Measurements from ENCODE around the gene EEA1. TPM values are rescaled to one million over a fixed set of nuclear protein-coding genes. Genes with fewer than 3 reads are reported as not detected.

EEA1 gene
- total RNA-seq, 8 experiments from 2014 or later: 10.6 to 49.2 (median 19.1) TPM

GRCh38 chr12:92928421-92928961 is 604 bp downstream of the EEA1 start:
- Histone ChIP-seq H3K4me1 (replicated peaks in 1 of 2) (peaks cover 8 to 10% of the 10 kb centered on the region in 2 donors), H3K27ac (peak overlapping the region; percentile 89 to 93), H3K4me3 (peak overlapping the region; percentile 42 to 80 (median 73))
- in situ Hi-C loops (cut with MboI; ENCODE audit: low pct_unique_long_range_greater_than_20kb in 2 of 9, low sequenced_read_pairs in 9 of 9, unreplicated experiment in 9 of 9): no loop called here
- ATAC-seq (replicated peaks in 6 of 8): peak; percentile 1 to 39 (median 9)
- 0% methylated on average over 1 to 2 of the region's 49 CpGs; no CpG with 5 or more reads in 6 of the 10 experiments for WGBS, 10 experiments

- 0 to 12% (median 2%) methylated on average over 1 to 7 of the region's 7 CpGs for WGBS, 10 experiments
- Histone ChIP-seq H3K4me1 (replicated peaks in 1 of 2) (peaks cover 8 to 10% of the 10 kb centered on the region in 2 donors), H3K27ac (peak overlapping the region in 1 of 2 donors; percentile 89), H3K4me3 (peak overlapping the region; percentile 42 to 80 (median 73))
- peak in 1 of 8 experiments; percentile 1 for ATAC-seq (replicated peaks in 6 of 8)
- in situ Hi-C loops (cut with MboI; ENCODE audit: low pct_unique_long_range_greater_than_20kb in 2 of 9, low sequenced_read_pairs in 9 of 9, unreplicated experiment in 9 of 9): no loop called here
Measured at GRCh38 chr12:92927436-92928281, 1.4 kb downstream of the EEA1 start.

- in situ Hi-C loops (cut with MboI; ENCODE audit: low pct_unique_long_range_greater_than_20kb in 2 of 9, low sequenced_read_pairs in 9 of 9, unreplicated experiment in 9 of 9): no loop called here
- Histone ChIP-seq H3K27ac (no peak overlapping the region), H3K4me3 (peak overlapping the region; percentile 42 to 80 (median 73)), H3K4me1 (replicated peaks in 1 of 2) (peaks cover 8 to 10% of the 10 kb centered on the region in 2 donors)
- 0 to 20% (median 3%) methylated on average over 1 to 4 of the region's 4 CpGs; no CpG with 5 or more reads in 5 of the 10 experiments for WGBS, 10 experiments
- peak in 1 of 8 experiments; percentile 2 for ATAC-seq (replicated peaks in 6 of 8)
Measured at GRCh38 chr12:92927055-92927435, 2.0 kb downstream of the EEA1 start.

GRCh38 chr12:92926549-92926948 is 2.5 kb downstream of the EEA1 start:
- Histone ChIP-seq H3K27ac (no peak overlapping the region), H3K4me1 (replicated peaks in 1 of 2) (peaks cover 8 to 10% of the 10 kb centered on the region in 2 donors), H3K4me3 (no peak overlapping the region)
- in situ Hi-C loops (cut with MboI; ENCODE audit: low pct_unique_long_range_greater_than_20kb in 2 of 9, low sequenced_read_pairs in 9 of 9, unreplicated experiment in 9 of 9): no loop called here
- ATAC-seq (replicated peaks in 6 of 8): no peak
- WGBS, 10 experiments: 0 to 83% (median 59%) methylated on average over 1 to 4 of the region's 4 CpGs; no CpG with 5 or more reads in 3 of the 10 experiments

- Histone ChIP-seq H3K27ac (no peak overlapping the region), H3K4me3 (no peak overlapping the region), H3K4me1 (replicated peaks in 1 of 2) (peaks cover 2 to 3% of the 10 kb centered on the region in 2 donors)
- WGBS, 10 experiments: 88 to 100% (median 100%) methylated on average over 1 of the region's 1 CpG; no CpG with 5 or more reads in 3 of the 10 experiments
- in situ Hi-C loops (cut with MboI; ENCODE audit: low pct_unique_long_range_greater_than_20kb in 2 of 9, low sequenced_read_pairs in 9 of 9, unreplicated experiment in 9 of 9): no loop called here
- ATAC-seq (replicated peaks in 6 of 8): no peak
Measured at GRCh38 chr12:92921877-92922276, 7.2 kb downstream of the EEA1 start.

- no peak for ATAC-seq (replicated peaks in 6 of 8)
- Histone ChIP-seq H3K4me3 (no peak overlapping the region), H3K27ac (no peak overlapping the region), H3K4me1 (replicated peaks in 1 of 2) (no peaks in the 10 kb centered on the region)
- in situ Hi-C loops (cut with MboI; ENCODE audit: low pct_unique_long_range_greater_than_20kb in 2 of 9, low sequenced_read_pairs in 9 of 9, unreplicated experiment in 9 of 9): no loop called here
- 63 to 100% (median 92%) methylated on average over 1 to 2 of the region's 2 CpGs; no CpG with 5 or more reads in 2 of the 10 experiments for WGBS, 10 experiments
Measured at GRCh38 chr12:92915365-92915764, 13.7 kb downstream of the EEA1 start.

GRCh38 chr12:92914170-92914569 is 14.9 kb downstream of the EEA1 start:
- H3K4me1 ChIP-seq (replicated peaks in 1 of 2): no peaks in the 10 kb centered on the region
- WGBS, 10 experiments: 70 to 100% (median 94%) methylated on average over 1 to 4 of the region's 4 CpGs
- in situ Hi-C loops (cut with MboI; ENCODE audit: low pct_unique_long_range_greater_than_20kb in 2 of 9, low sequenced_read_pairs in 9 of 9, unreplicated experiment in 9 of 9): no loop called here
- no peak for ATAC-seq (replicated peaks in 6 of 8)
- no peak overlapping the region for H3K4me3 ChIP-seq
- H3K27ac ChIP-seq: no peak overlapping the region

GRCh38 chr12:92912672-92913071 is 16.4 kb downstream of the EEA1 start:
- no peak overlapping the region for H3K27ac ChIP-seq
- in situ Hi-C loops (cut with MboI; ENCODE audit: low pct_unique_long_range_greater_than_20kb in 2 of 9, low sequenced_read_pairs in 9 of 9, unreplicated experiment in 9 of 9): no loop called here
- H3K4me1 ChIP-seq (replicated peaks in 1 of 2): no peaks in the 10 kb centered on the region
- no peak for ATAC-seq (replicated peaks in 6 of 8)
- 91 to 100% (median 100%) methylated on average over 1 to 2 of the region's 2 CpGs; no CpG with 5 or more reads in 3 of the 10 experiments for WGBS, 10 experiments
- H3K4me3 ChIP-seq: no peak overlapping the region

- Histone ChIP-seq H3K27ac (no peak overlapping the region), H3K4me3 (no peak overlapping the region), H3K4me1 (replicated peaks in 1 of 2) (no peaks in the 10 kb centered on the region)
- in situ Hi-C loops (cut with MboI; ENCODE audit: low pct_unique_long_range_greater_than_20kb in 2 of 9, low sequenced_read_pairs in 9 of 9, unreplicated experiment in 9 of 9): no loop called here
- ATAC-seq (replicated peaks in 6 of 8): peak in 3 of 8 experiments; percentile 31 to 98 (median 93)
- 8 to 100% (median 83%) methylated on average over 2 to 3 of the region's 3 CpGs; no CpG with 5 or more reads in 1 of the 10 experiments for WGBS, 10 experiments
Measured at GRCh38 chr12:92912052-92912451, 17.0 kb downstream of the EEA1 start.

- ATAC-seq (replicated peaks in 6 of 8): no peak
- H3K4me3 ChIP-seq: no peak overlapping the region
- in situ Hi-C loops (cut with MboI; ENCODE audit: low pct_unique_long_range_greater_than_20kb in 2 of 9, low sequenced_read_pairs in 9 of 9, unreplicated experiment in 9 of 9): no loop called here
- H3K4me1 ChIP-seq (replicated peaks in 1 of 2): no peaks in the 10 kb centered on the region
- 67 to 100% (median 98%) methylated on average over 1 to 2 of the region's 2 CpGs for WGBS, 10 experiments
- H3K27ac ChIP-seq: no peak overlapping the region
Measured at GRCh38 chr12:92911339-92911738, 17.8 kb downstream of the EEA1 start.

- WGBS, 10 experiments: 70 to 85% (median 80%) methylated on average over 2 to 3 of the region's 3 CpGs; no CpG with 5 or more reads in 1 of the 10 experiments
- in situ Hi-C loops (cut with MboI; ENCODE audit: low pct_unique_long_range_greater_than_20kb in 2 of 9, low sequenced_read_pairs in 9 of 9, unreplicated experiment in 9 of 9): no loop called here
- Histone ChIP-seq H3K27ac (no peak overlapping the region), H3K4me3 (no peak overlapping the region), H3K4me1 (replicated peaks in 1 of 2) (no peaks in the 10 kb centered on the region)
- ATAC-seq (replicated peaks in 6 of 8): no peak
Measured at GRCh38 chr12:92908108-92908507, 21.0 kb downstream of the EEA1 start.

- 80 to 100% (median 96%) methylated on average over 1 to 7 of the region's 7 CpGs for WGBS, 10 experiments
- Histone ChIP-seq H3K4me3 (no peak overlapping the region), H3K4me1 (replicated peaks in 1 of 2) (no peaks in the 10 kb centered on the region), H3K27ac (no peak overlapping the region)
- in situ Hi-C loops (cut with MboI; ENCODE audit: low pct_unique_long_range_greater_than_20kb in 2 of 9, low sequenced_read_pairs in 9 of 9, unreplicated experiment in 9 of 9): no loop called here
- no peak for ATAC-seq (replicated peaks in 6 of 8)
Measured at GRCh38 chr12:92905811-92906554, 23.1 kb downstream of the EEA1 start.

GRCh38 chr12:92905258-92905810 is 23.8 kb downstream of the EEA1 start:
- Histone ChIP-seq H3K4me1 (replicated peaks in 1 of 2) (no peaks in the 10 kb centered on the region), H3K27ac (no peak overlapping the region), H3K4me3 (no peak overlapping the region)
- in situ Hi-C loops (cut with MboI; ENCODE audit: low pct_unique_long_range_greater_than_20kb in 2 of 9, low sequenced_read_pairs in 9 of 9, unreplicated experiment in 9 of 9): no loop called here
- ATAC-seq (replicated peaks in 6 of 8): no peak
- WGBS, 10 experiments: 38 to 100% (median 100%) methylated on average over 1 to 8 of the region's 9 CpGs; no CpG with 5 or more reads in 1 of the 10 experiments
